MCF 10A (cell line): ENCODE results near the gene DEDD2. TPM values are rescaled to one million over a fixed set of nuclear protein-coding genes. Genes with fewer than 3 reads are reported as not detected.

Source experiments
- BruUV-seq: library from RNA; stranded (reverse); fragments of 400-500 nt; replicated peaks from 2 replicates; lab custom pipeline; 2021; lab: Mats Ljungman, UMichigan
- CTCF ChIA-PET: fragments of 300-600 bp; sonication (Branson Sonifier 250); formaldehyde crosslinking; extraction: SDS; loops from one replicate; lab custom pipeline; 2021; ENCODE audit warnings: antibody characterized with exemption, inconsistent platforms; lab: Yijun Ruan, JAX
- POLR2A ChIA-PET: fragments of 300-600, 350-650 bp; sonication (Branson Sonifier 250); formaldehyde crosslinking; extraction: SDS; loops from one replicate; lab custom pipeline; 2020; ENCODE audit warnings: antibody characterized with exemption, inconsistent platforms; lab: Yijun Ruan, JAX
- DNase-seq: peaks from one replicate; pipeline ENCODE4 v3.0.0-alpha.2; 2018; ENCODE audit not compliant: unreplicated experiment
- H3K27ac Mint-ChIP-seq: one replicate; pipeline ENCODE4 v1.8.0; 2022; ENCODE audit warnings: mild to moderate bottlenecking, low read depth, mixed read lengths; ENCODE audit not compliant: unreplicated experiment
- H3K27me3 Mint-ChIP-seq: one replicate; pipeline ENCODE4 v1.8.0; 2022; ENCODE audit warnings: mixed read lengths; ENCODE audit not compliant: insufficient read depth, unreplicated experiment
- H3K36me3 Mint-ChIP-seq: one replicate; pipeline ENCODE4 v1.8.0; 2022; ENCODE audit warnings: mild to moderate bottlenecking, moderate library complexity, mixed read lengths; ENCODE audit not compliant: insufficient read depth, unreplicated experiment
- H3K4me1 Mint-ChIP-seq: one replicate; pipeline ENCODE4 v1.8.0; 2022; ENCODE audit warnings: mixed read lengths; ENCODE audit not compliant: insufficient read depth, unreplicated experiment
- H3K4me3 Mint-ChIP-seq: one replicate; pipeline ENCODE4 v1.8.0; 2022; ENCODE audit warnings: mild to moderate bottlenecking, moderate library complexity, mixed read lengths; ENCODE audit not compliant: unreplicated experiment
- H3K9me3 Mint-ChIP-seq: one replicate; pipeline ENCODE4 v1.8.0; 2022; ENCODE audit warnings: mixed read lengths; ENCODE audit not compliant: unreplicated experiment
- CTCF ChIP-seq: fragments of 200-600 bp; IDR thresholded peaks from one replicate; pipeline ENCODE4 v1.8.0; 2022; ENCODE audit warnings: antibody characterized with exemption, mild to moderate bottlenecking; ENCODE audit not compliant: unreplicated experiment
- intact Hi-C: fragments of 100-400 bp; cut with micrococcal nuclease; formaldehyde crosslinking; loops from 2 replicates; pipeline ENCODE4 v1.14.1; 2022
- total RNA-seq: library from RNA; stranded (reverse); gene quantifications from 2 replicates; pipeline ENCODE4 v1.2.3, GENCODE V29; 2022

DEDD2 gene
- total RNA-seq, 1 experiment from 2014 or later = 28.5 TPM

GRCh38 chr19:42225718-42226292, 8.3 kb upstream of the DEDD2 start:
- Mint-ChIP-seq H3K36me3 (peaks cover 66% of the 10 kb centered on the region), H3K9me3 (no peaks in the 10 kb centered on the region), H3K4me3 (no peak overlapping the region), H3K27ac (no peak overlapping the region), H3K27me3 (no peaks in the 10 kb centered on the region), H3K4me1 (peaks cover 8% of the 10 kb centered on the region)
- no peak for DNase-seq
- CTCF ChIA-PET = interaction anchor here (0.6 to 1.3 kb wide), 4 partner anchors 10 to 78 kb away, joined by 3 read pairs; no protein-coding TSS in a partner anchor
- no peak for TF ChIP-seq CTCF
- BruUV-seq = no TSS peak
- intact Hi-C loops = no loop called here
- POLR2A ChIA-PET = interaction anchor here (1.0 kb wide), 2 partner anchors 9 to 45 kb away, joined by 3 read pairs; no protein-coding TSS in a partner anchor

DNA sequence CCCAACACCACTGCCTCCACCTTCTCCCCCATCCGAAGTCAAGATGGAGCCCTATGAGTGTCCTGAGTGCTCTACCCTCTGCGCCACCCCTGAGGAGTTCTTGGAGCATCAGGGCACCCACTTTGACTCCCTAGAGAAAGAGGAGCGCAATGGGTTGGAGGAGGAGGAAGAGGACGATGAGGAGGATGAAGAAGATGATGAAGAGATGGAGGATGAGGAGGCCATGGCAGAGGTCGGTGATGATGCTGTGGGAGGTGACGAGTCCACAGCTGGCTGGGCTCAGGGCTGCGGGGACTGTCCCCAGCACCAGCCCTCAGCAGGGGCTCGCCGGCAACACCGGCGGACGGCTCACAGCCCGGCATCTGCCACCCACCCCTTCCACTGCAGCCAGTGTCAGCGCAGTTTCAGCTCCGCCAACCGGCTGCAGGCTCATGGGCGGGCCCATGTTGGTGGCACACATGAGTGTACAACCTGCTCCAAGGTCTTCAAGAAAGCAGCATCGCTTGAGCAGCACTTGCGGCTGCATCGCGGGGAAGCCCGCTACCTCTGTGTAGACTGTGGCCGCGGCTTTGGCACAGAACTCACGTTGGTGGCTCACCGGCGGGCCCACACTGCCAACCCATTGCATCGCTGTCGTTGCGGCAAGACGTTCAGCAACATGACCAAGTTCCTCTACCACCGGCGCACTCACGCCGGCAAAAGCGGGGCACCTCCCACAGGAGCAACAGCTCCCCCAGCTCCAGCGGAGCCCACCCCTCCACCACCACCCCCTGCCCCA, 7.7 kb upstream of the DEDD2 start:
- ChIA-PET CTCF (interaction anchor here (0.6 to 1.3 kb wide), 5 partner anchors 10 to 117 kb away, joined by 3 read pairs; no protein-coding TSS in a partner anchor), POLR2A (interaction anchor here (1.0 kb wide), 1 partner anchor 10 kb away, joined by 3 read pairs; no protein-coding TSS in a partner anchor)
- no TSS peak for BruUV-seq
- no peak for DNase-seq
- Mint-ChIP-seq H3K27ac (no peak overlapping the region), H3K4me3 (no peak overlapping the region), H3K27me3 (no peaks in the 10 kb centered on the region), H3K9me3 (no peaks in the 10 kb centered on the region), H3K36me3 (peaks cover 64% of the 10 kb centered on the region), H3K4me1 (peaks cover 8% of the 10 kb centered on the region)
- intact Hi-C loops = no loop called here
- TF ChIP-seq CTCF = no peak

GRCh38 chr19:42220751-42221097, 3.2 kb upstream of the DEDD2 start:
- H3K27ac Mint-ChIP-seq = peak overlapping the region; percentile 86
- no TSS peak for BruUV-seq
- no peak for TF ChIP-seq CTCF
- peaks cover 34% of the 10 kb centered on the region for H3K36me3 Mint-ChIP-seq
- H3K4me3 Mint-ChIP-seq = peak overlapping the region; percentile 91
- no peak for DNase-seq
- POLR2A ChIA-PET = interaction anchor here (0.6 to 4.0 kb wide), 8 partner anchors 19 to 58 kb away, joined by 3 to 50 read pairs (median 4); partner anchors contain the start of gene GSK3A
- no peaks in the 10 kb centered on the region for H3K27me3 Mint-ChIP-seq
- CTCF ChIA-PET = interaction anchor here (0.6 to 1.6 kb wide), 2 partner anchors 112 to 1470 kb away, joined by 3 to 8 read pairs; partner anchors contain the start of gene ACTMAP
- H3K4me1 Mint-ChIP-seq = peaks cover 22% of the 10 kb centered on the region
- intact Hi-C loops = no loop called here
- no peaks in the 10 kb centered on the region for H3K9me3 Mint-ChIP-seq
